HT1080 (cell line): ENCODE results near the gene NME1. TPM values are rescaled to one million over a fixed set of nuclear protein-coding genes. Genes with fewer than 3 reads are reported as not detected.

Experiments
- DNase-seq: peaks from one replicate; pipeline ENCODE4 v3.0.0-alpha.2; 2015; ENCODE audit warnings: low read depth
- total RNA-seq: library from RNA; depleted of rRNA; stranded (reverse); fragments of >200 nt; shearing (Covaris generic); gene quantifications from 2 replicates; pipeline ENCODE4 v1.2.3, GENCODE V29; 2014; rRNA removed

The NME1 gene
- total RNA-seq, 1 experiment from 2014 or later = 418 TPM

- DNase-seq = no peak
These were observed 35.8 kb downstream of the NME1 start for GRCh38 chr17:51189162-51189561.

DNA sequence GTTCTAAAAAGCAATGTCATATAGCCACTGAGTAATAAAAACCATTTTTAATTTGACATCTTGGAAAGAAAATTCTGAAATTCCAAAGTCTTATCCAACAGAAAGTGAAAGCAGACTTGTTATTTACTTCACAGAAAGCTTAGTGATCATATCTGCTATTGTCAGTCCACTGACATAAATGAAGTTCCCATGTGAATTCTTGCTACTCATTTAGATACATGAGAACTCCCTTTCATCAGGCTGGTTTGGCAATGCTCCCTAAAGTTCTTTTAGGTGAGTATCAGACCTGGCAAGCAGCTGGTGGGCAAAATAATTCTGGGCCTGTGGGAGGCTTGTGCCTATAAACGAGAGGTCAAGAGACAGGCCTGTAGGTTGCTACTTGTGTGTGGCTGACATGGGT, 36.3 kb downstream of the NME1 start:
- no peak for DNase-seq

DNA sequence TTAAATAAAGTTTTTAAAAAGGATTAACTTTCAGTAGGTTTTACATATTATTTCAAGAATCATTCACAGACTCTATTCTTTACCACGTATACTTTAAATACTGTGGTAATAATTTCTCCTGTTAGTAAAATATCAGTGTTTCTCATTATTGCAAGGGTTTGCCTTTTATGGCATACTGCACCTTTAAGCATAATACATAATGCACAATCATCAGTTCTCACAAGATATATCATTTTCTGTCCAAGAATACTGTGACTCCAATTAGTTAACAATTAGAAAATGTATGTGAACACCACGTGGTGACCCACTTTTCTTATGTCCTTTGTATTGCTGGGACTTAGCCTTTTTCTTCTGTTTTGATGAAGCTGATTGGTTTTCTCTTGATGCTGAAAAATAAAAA, 38.5 kb downstream of the NME1 start:
- no peak for DNase-seq

- DNase-seq = no peak
These were observed 44.4 kb downstream of the NME1 start for GRCh38 chr17:51197754-51198153.

GRCh38 chr17:51200295-51200694, 46.9 kb downstream of the NME1 start:
- no peak for DNase-seq

GRCh38 chr17:51200846-51201245, 47.5 kb downstream of the NME1 start:
- no peak for DNase-seq

DNA sequence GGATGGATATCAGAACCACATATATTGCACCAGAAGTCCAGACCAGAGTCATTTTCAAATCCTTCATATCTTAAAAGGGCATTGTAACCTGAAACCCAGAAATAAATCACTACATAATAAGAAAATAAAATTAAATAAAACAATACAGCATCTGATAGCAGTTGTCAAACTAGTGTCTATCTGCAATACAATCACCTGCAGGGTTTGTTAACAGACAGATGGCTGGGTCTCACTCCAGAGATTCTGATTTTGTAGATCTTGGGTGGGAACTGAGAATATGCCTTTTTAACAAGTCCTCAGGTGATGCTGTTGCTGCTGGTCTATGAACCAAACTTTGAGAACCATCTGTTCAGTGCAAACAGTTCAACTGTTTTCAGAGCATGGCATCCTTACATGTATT, 50.5 kb downstream of the NME1 start:
- no peak for DNase-seq

Other genes starting within 250 kb of the NME1 start
- 34.4 and 37.1 TPM in 2 replicates for gene SPAG9, start 32.7 kb upstream of the NME1 start, total RNA-seq
- 903 and 1,057 TPM in 2 replicates for gene NME2, start 12.9 kb downstream of the NME1 start, total RNA-seq
- 4.2 and 5.3 TPM in 2 replicates for gene MBTD1, start 106.5 kb downstream of the NME1 start, total RNA-seq
- gene UTP18, start 107.0 kb downstream of the NME1 start, total RNA-seq = 57.8 and 74.7 TPM in 2 replicates